Peyer's patch (tissue), 4 donors: Measurements from ENCODE around the gene MECP2.

Source experiments
- CTCF ChIP-seq, 6 experiments: fragments of 450-650 bp in 4 of 6; fragments of 200-600 bp in 2 of 6; sonication (generic) in 1 of 6; IDR thresholded peaks; one replicate each; pipeline ENCODE4 v1.5.1; 2017 to 2019; ENCODE audit warnings: antibody characterized with exemption in 6 of 6, mild to moderate bottlenecking in 3 of 6, moderate library complexity in 1 of 6
- POLR2A ChIP-seq, 2 donors: fragments of 450-650 bp; IDR thresholded peaks; one replicate each; pipeline ENCODE4 v1.5.1; 2017; ENCODE audit warnings: antibody characterized with exemption in 2 of 2, mild to moderate bottlenecking in 2 of 2, moderate library complexity in 2 of 2

GRCh38 chrX:154040863-154041262 lies 56.7 kb downstream of the MECP2 start:
- no peak for TF ChIP-seq CTCF (IDR thresholded peaks at IDR 0.05)
- no peak for TF ChIP-seq POLR2A (IDR thresholded peaks at IDR 0.05)
